Kidney (tissue), 14 donors: ENCODE measurements around the gene TNFSF15. TPM values are rescaled to one million over a fixed set of nuclear protein-coding genes. Genes with fewer than 3 reads are reported as not detected.

ENCODE experiments used
- DNase-seq, 5 donors: peaks; one replicate each; pipeline ENCODE4 v3.0.0-alpha.2; 2013 to 2020
- FAIRE-seq: peaks from 2 replicates; lab custom pipeline; 2012; peaks lifted over from hg19 to GRCh38; lab: Jason Lieb, UNC
- H3K27ac ChIP-seq, 2 donors: one replicate each; pipeline ENCODE4 v1.7.0; 2013; ENCODE audit warnings: low read depth in 2 of 2, low read length in 2 of 2, inconsistent platforms in 1 of 2
- H3K27me3 ChIP-seq: one replicate; pipeline ENCODE4 v1.7.1; 2013; ENCODE audit warnings: low read length, inconsistent platforms; ENCODE audit not compliant: control insufficient read depth, insufficient read depth
- H3K36me3 ChIP-seq, 3 donors: one replicate each; pipeline versions ENCODE4 v1.7.0 to v1.7.1; 2013; ENCODE audit warnings: low read length in 3 of 3, control low read depth in 1 of 3, inconsistent platforms in 1 of 3; ENCODE audit not compliant: insufficient read depth in 3 of 3, control insufficient read depth in 2 of 3
- H3K4me1 ChIP-seq, 3 donors: one replicate each; pipeline versions ENCODE4 v1.7.0 to v1.7.1; 2013; ENCODE audit warnings: low read length in 3 of 3, inconsistent platforms in 1 of 3, low read depth in 1 of 3; ENCODE audit not compliant: control insufficient read depth in 2 of 3, insufficient read depth in 2 of 3
- H3K4me3 ChIP-seq, 3 donors: one replicate each; pipeline versions ENCODE4 v1.7.0 to v1.8.1; 2013; ENCODE audit warnings: low read length in 3 of 3, control low read depth in 1 of 3, inconsistent platforms in 1 of 3
- H3K9ac ChIP-seq, 3 donors: one replicate each; pipeline versions ENCODE4 v1.7.0 to v1.7.1; 2013; ENCODE audit warnings: low read length in 3 of 3, control low read depth in 1 of 3, inconsistent platforms in 1 of 3
- H3K9me3 ChIP-seq, 3 donors: one replicate each; pipeline versions ENCODE4 v1.7.0 to v1.7.1; 2013; ENCODE audit warnings: low read length in 3 of 3, control low read depth in 1 of 3, inconsistent platforms in 1 of 3; ENCODE audit not compliant: control insufficient read depth in 2 of 3, insufficient read depth in 1 of 3
- intact Hi-C: fragments of 100-400 bp; cut with DNase I; formaldehyde crosslinking; loops from one replicate; pipeline ENCODE4 v1.11.1; 2022
- polyA plus RNA-seq: library from polyadenylated mRNA; stranded (reverse); fragments of 350-450 nt; fragmentation: Illumina TruSeq; extraction: RNeasy Lipid Tissue Mini Kit (QIAGEN cat#74804); gene quantifications from one replicate; pipeline ENCODE4 v1.2.3, GENCODE V29; 2014; ENCODE audit warnings: low read depth, low replicate concordance; ENCODE audit not compliant: insufficient read depth
- total RNA-seq: library from RNA; stranded (reverse); fragmentation: NEBNext Ultra II Directional; extraction: Animal tissue kit (Norgen Biotek cat#: 25700); gene quantifications from one replicate; pipeline ENCODE4 v1.2.1, GENCODE V29; 2021
- TF ChIP-seq, protein P1 (sequence below): IDR thresholded peaks from 3 replicates; pipeline ENCODE4 v1.5.1; 2012; ENCODE audit warnings: mild to moderate bottlenecking, moderate library complexity, borderline replicate concordance; ENCODE audit not compliant: insufficient read depth; ENCODE audit errors: extremely low read depth
- donor health status: control.
- donor health status: control.
- donor health status: control.
- donor health status: control.
- donor health status: control.
- donor health status: DM: yes; HTN: yes; CAD: no.
- donor health status: Normal renal cell carcinoma (clear cell type).

TNFSF15 gene
- total and polyA plus RNA-seq, 2 donors from 2014 or later: 1.4 to 2.3 TPM

GRCh38 chr9:114813717-114814418, 8.0 kb upstream of the TNFSF15 start:
- DNase-seq: no peak
- Histone ChIP-seq H3K4me3 (no peak overlapping the region), H3K9ac (no peak overlapping the region), H3K27ac (no peak overlapping the region), H3K36me3 (no peaks in the 10 kb centered on the region), H3K27me3 (no peaks in the 10 kb centered on the region), H3K4me1 (no peaks in the 10 kb centered on the region), H3K9me3 (no peaks in the 10 kb centered on the region)
- FAIRE-seq: no peak
- TF ChIP-seq, protein P1, sequence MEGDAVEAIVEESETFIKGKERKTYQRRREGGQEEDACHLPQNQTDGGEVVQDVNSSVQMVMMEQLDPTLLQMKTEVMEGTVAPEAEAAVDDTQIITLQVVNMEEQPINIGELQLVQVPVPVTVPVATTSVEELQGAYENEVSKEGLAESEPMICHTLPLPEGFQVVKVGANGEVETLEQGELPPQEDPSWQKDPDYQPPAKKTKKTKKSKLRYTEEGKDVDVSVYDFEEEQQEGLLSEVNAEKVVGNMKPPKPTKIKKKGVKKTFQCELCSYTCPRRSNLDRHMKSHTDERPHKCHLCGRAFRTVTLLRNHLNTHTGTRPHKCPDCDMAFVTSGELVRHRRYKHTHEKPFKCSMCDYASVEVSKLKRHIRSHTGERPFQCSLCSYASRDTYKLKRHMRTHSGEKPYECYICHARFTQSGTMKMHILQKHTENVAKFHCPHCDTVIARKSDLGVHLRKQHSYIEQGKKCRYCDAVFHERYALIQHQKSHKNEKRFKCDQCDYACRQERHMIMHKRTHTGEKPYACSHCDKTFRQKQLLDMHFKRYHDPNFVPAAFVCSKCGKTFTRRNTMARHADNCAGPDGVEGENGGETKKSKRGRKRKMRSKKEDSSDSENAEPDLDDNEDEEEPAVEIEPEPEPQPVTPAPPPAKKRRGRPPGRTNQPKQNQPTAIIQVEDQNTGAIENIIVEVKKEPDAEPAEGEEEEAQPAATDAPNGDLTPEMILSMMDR: no peak
- intact Hi-C loops: no loop called here

DNA sequence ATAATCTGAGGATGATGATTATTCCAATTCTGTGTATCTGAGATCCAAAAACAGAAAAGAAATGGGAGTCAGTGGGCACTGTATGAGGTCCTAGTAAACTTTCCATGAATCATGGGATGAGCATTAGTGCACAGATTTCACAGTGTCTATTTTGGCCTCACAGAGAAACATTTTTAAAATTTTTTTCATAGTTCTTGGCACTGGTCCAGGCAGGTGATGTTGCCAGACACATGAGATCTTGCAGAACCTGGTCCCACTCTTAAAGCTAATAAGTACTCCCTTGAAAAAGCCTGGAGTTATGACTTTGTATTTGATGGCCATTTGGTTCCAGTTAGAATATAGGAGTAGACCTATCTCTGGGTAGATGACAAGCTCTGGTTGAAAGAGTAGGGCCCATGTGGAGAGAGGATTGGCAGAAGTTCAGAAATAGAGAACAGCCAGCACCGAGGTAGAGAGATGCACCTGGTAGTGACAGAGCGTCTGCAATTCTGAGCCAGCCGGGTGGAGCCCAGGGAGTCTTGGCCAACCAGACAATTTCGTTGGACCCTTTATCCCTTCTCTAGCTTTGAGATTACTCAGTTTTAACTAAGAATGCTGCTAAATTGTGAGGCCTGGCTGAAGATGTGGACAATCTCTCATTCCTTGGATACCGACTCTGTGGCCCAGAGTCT, 6.3 kb upstream of the TNFSF15 start:
- H3K9ac ChIP-seq: no peak overlapping the region
- H3K4me1 ChIP-seq: peaks cover 0 to 3% (median 1%) of the 10 kb centered on the region in 3 donors
- no peak overlapping the region for H3K4me3 ChIP-seq
- no peaks in the 10 kb centered on the region for H3K36me3 ChIP-seq
- DNase-seq: no peak
- H3K9me3 ChIP-seq: no peaks in the 10 kb centered on the region
- H3K27me3 ChIP-seq: no peaks in the 10 kb centered on the region
- no peak for FAIRE-seq
- no peak overlapping the region for H3K27ac ChIP-seq
- TF ChIP-seq, protein P1: no peak
- intact Hi-C loops: no loop called here

- no peak for DNase-seq
- no peaks in the 10 kb centered on the region for H3K27me3 ChIP-seq
- H3K27ac ChIP-seq: no peak overlapping the region
- intact Hi-C loops: no loop called here
- no peak for FAIRE-seq
- TF ChIP-seq, protein P1: no peak
- H3K36me3 ChIP-seq: no peaks in the 10 kb centered on the region
- H3K4me3 ChIP-seq: no peak overlapping the region
- H3K4me1 ChIP-seq: peaks cover under 1 to 9% (median 9%) of the 10 kb centered on the region in 3 donors
- H3K9ac ChIP-seq: no peak overlapping the region
- H3K9me3 ChIP-seq: no peaks in the 10 kb centered on the region
Observed at GRCh38 chr9:114811301-114811700, 5.5 kb upstream of the TNFSF15 start.
